Amniotic epithelial cell (primary cell): ENCODE data around the gene GOLGA6L2.
A peak's percentile ranks its signal among the peaks of the same experiment; 100 is the strongest.
"Not testable (repeated sequence)": the region's sequence is repeated elsewhere in the genome, so short reads cannot be mapped to it uniquely, and the experiment has no call there.

Experiments used
- DNase-seq: peaks from one replicate; pipeline ENCODE4 v3.0.0-alpha.2; 2010; ENCODE audit warnings: low read depth

GOLGA6L2 gene

DNA sequence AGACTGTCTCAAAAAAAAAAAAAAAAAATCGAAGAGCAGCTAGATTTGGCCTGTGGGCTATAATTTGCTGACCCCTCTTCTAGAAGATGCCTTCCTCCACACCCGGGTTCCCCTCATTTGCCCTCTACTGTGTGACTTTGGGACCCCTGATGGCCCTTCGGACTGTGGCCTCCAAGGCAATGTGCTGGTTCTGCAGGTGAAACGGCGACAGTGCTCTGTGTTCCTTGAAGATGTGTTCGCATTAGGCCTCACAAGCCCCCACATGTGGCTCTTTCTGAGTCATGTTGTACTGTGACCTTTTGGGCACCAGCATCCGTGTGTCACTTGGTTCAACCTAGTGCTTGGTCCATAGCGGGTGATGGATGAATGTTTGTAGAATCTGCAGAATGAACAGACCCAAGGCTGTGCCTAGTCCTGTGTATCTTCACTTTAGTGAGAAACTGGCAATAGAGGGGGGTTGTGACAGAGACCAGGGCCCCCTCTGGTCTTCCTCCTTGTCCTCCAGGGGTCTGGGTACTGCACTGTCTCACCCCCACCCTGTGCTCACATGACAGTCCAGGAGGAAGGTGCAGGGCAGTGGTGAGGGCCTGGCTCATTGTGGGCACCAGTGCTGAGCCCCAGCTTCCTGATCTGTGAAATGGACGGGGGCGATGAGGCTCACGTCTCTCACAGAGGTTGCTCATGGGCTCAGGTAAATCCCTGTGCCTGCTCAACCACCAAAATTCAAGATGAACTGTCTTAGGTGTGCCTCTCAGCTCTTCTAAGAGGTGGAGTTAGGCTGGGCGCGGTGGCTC is 22.7 kb downstream of the GOLGA6L2 start:
- DNase-seq = no peak

DNA sequence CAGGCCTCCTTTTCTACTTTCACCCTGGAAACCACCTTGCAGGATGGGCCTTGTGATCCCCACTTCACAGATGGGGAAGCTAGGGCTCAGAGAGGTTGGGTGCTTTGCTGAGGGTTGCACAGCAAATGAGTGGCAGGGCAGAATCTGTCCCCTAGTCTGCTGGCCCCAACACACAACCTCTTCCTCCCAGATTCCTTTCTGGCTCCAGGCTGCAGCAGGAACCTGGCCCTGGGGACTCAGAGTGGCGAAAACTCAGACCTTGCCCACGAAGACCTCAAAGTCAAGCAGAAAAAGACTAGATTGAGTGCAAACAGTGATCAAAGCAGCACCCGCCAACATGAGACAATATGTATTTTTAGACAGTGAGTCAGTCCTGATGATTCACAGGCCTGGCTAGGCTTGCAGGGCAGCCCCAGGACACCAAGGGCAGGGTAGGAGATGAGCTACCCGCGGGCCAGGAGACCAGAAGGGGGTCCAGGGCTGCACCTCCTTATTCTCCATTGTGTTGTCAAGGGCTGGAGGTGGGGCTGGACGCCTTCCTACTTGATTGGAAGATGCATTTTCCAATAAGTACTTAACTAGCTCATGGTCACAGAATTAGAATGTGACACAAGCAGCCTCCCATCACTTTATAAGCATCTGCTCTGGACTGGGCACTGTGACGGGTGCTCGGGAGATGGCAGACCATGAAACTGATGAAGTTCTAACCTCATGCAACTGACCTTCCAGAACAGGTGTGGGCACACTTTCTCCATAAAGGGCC is 23.9 kb downstream of the GOLGA6L2 start:
- DNase-seq = no peak

- no peak for DNase-seq
Observed at GRCh38 chr15:23422099-23422945, 24.7 kb downstream of the GOLGA6L2 start.

GRCh38 chr15:23420806-23421575 is 26.1 kb downstream of the GOLGA6L2 start:
- peak; percentile 6 for DNase-seq

- DNase-seq = no peak
Observed at GRCh38 chr15:23416349-23417276, 30.4 kb downstream of the GOLGA6L2 start.

DNA sequence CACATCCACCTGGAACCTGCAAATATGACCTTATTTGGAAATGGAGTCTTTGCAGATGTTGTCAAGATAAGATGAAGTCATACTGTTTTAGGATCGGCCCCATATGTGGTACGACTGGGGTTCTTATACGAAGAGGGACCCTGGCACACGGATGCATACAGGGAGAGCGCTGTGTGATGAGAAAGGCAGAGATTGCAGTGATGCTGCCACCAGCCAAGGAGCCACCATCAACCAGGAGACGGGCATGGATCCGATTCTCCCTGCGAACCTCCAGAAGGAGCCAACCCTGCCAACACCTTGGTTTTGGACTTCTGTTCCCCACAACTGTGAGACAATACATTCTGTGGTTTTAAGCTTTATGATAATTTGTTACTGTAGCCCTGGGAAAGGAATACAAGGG is 31.2 kb downstream of the GOLGA6L2 start:
- not testable (repeated sequence) for DNase-seq

GRCh38 chr15:23415321-23415865 is 31.6 kb downstream of the GOLGA6L2 start:
- DNase-seq = no peak

DNA sequence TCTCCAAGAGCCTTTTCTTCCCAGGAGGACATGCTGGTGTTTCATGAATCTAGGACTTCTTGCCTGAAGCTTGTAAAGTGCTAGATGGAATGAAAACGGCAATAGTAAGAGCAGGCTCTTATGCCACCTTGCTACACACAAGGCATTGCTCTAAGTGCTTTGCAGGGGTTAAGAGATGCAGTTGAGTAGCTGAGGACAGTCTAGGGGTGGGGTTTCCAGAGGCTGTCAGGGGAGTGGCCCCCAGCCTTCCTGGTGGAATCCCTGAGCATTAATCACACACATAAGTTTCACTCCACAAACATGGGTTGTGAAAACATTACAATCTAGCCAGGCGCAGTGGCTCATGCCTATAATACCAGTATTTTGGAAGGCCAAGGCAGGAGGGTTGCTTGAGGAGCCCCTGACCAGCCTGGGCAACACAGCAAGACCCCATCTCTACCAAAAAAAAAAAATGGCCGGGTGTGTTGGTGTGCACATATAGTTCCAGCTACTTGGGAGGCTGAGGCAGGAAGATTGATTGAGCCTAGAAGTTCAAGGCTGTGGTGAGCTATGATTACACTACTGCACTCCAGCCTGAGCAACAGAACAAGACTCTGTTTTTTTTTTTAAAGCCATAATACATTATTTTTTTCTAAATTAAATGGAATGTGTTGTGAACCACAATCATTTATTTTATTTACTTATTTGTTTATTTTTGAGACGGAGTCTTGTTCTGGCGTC is 34.0 kb downstream of the GOLGA6L2 start:
- DNase-seq = not testable (repeated sequence)

DNA sequence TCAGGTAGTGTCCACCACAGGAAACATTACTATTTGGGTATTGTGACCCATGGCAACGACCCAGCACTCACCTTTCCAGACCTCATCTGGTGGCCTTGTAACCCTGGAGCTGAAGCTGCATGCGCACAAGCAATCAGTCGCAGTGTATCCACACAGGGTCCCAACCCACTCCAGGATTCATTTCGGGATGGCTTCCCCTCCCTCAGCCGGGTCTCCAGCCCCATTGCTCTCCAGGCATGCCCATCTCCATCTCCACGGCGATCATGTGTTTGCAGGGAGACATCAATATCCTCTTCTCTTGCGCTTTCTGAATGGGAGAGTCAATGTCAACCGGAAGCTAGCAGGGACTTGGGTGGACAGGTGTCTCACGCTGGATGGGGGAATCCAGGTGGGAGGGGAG is 35.2 kb downstream of the GOLGA6L2 start:
- no peak for DNase-seq

DNA sequence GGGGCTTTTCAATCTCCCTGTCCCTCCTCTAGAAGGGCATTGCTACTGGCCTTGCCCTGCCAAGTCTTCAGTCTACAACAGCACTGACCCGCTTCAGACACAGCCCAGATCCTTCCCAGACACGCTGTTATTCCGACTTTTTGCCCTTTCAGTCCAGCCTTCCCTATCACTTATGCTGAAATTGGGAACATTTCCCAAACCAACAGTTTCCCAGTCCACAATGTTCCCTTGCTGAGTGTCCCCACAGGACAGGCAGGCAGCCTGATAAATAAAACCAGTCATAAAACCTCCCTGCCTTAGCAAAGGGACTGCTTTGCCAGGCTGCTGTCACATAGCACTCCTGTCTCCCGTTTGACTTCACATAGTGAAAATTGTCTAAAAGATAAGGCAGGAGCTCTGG is 43.5 kb downstream of the GOLGA6L2 start:
- DNase-seq = no peak

GRCh38 chr15:23402544-23402943 is 44.5 kb downstream of the GOLGA6L2 start:
- DNase-seq = no peak

DNA sequence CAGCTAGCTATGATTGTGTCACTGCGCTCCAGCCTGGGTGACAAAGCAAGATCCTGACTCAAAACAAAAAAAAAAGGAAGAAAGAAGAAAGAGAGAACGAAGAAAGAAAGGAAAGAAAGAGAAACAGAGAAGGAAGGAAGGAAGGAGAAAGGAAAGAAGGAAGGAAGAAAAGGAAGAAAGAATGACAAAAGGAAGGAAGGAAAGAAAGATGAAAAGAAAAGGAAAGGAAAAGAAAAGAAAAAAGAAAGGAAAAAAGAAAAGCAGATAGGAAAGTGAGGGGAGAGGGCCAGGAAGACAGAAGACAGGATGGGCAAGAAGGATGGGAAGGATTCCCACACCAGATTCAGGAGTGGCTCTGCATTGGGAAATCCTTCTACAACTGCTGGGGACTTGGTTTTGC is 44.9 kb downstream of the GOLGA6L2 start:
- no peak for DNase-seq

- DNase-seq = no peak
Observed at GRCh38 chr15:23401627-23402026, 45.4 kb downstream of the GOLGA6L2 start.

- not testable (repeated sequence) for DNase-seq
Observed at GRCh38 chr15:23399207-23399606, 47.8 kb downstream of the GOLGA6L2 start.

- DNase-seq = not testable (repeated sequence)
Observed at GRCh38 chr15:23398357-23398756, 48.7 kb downstream of the GOLGA6L2 start.

DNA sequence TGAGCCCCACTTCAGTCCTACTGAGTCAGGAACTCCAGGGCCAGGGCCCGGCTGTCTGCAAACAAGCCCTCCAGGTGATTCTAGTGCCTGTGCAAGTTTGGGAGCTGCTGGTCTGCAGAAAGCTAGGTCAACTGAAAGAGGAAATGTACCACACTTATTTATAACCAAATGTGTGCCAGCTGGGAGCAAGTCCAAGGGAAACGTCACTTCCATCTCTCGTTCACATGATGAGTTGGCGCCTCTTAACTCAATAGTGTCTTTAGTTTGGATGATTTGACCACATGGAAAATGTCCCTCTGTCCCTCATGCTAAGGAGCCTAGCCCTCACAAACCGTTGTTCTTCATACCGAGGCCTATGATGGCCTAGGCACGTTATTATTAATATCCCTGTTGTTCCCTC is 49.3 kb downstream of the GOLGA6L2 start:
- no peak for DNase-seq

- no peak for DNase-seq
Observed at GRCh38 chr15:23395832-23396231, 51.2 kb downstream of the GOLGA6L2 start.

GRCh38 chr15:23395030-23395692 is 51.9 kb downstream of the GOLGA6L2 start:
- DNase-seq = no peak
